GM12878 (cell line): ENCODE results near the gene PDIA4.
"Not testable (repeated sequence)": the region's sequence is repeated elsewhere in the genome, so short reads cannot be mapped to it uniquely, and the experiment has no call there.

Experiments used
- CEBPB ChIP-seq, 2 experiments: fragments of 150-350 bp in 1 of 2; IDR thresholded peaks; 2 replicates each; pipeline ENCODE4 v1.6.1; 2012 to 2014; ENCODE audit warnings: low read depth in 2 of 2, low read length in 2 of 2, borderline replicate concordance in 1 of 2, inconsistent platforms in 1 of 2
- CREM ChIP-seq: IDR thresholded peaks from 2 replicates; pipeline ENCODE4 v1.6.1; 2014; ENCODE audit warnings: antibody characterized with exemption, low read depth
- EGR1 ChIP-seq, 2 experiments: IDR thresholded peaks; 1 replicate in 1 of 2; 2 replicates in 1 of 2; pipeline ENCODE4 v1.6.1; 2011 to 2012; ENCODE audit warnings: low read depth in 2 of 2, low read length in 2 of 2, borderline replicate concordance in 1 of 2, mild to moderate bottlenecking in 1 of 2, moderate library complexity in 1 of 2
- FOXK2 ChIP-seq: fragments of 450-650 bp; IDR thresholded peaks from 2 replicates; pipeline ENCODE4 v1.6.1; 2017; ENCODE audit warnings: mild to moderate bottlenecking, moderate library complexity
- JUNB ChIP-seq: IDR thresholded peaks from 2 replicates; pipeline ENCODE4 v1.6.1; 2016; ENCODE audit warnings: antibody characterized with exemption, mild to moderate bottlenecking
- POLR2A ChIP-seq: IDR thresholded peaks from 2 replicates; pipeline ENCODE4 v1.6.1; 2011; ENCODE audit warnings: low read depth, mild to moderate bottlenecking, low read length
- RAD21 ChIP-seq: IDR thresholded peaks from 2 replicates; pipeline ENCODE4 v1.6.1; 2011; ENCODE audit warnings: mild to moderate bottlenecking, low read depth, low read length, moderate library complexity; ENCODE audit not compliant: insufficient read depth
- RFX5 ChIP-seq: IDR thresholded peaks from 2 replicates; pipeline ENCODE4 v1.6.1; 2011; ENCODE audit warnings: low read depth, low read length, improper control_type of control experiment
- SIN3A ChIP-seq: IDR thresholded peaks from 2 replicates; pipeline ENCODE4 v1.6.1; 2012; ENCODE audit warnings: low read depth, low read length, improper control_type of control experiment
- SMAD1 ChIP-seq: fragments of 450-650 bp; IDR thresholded peaks from 2 replicates; pipeline ENCODE4 v1.6.1; 2018; ENCODE audit warnings: mild to moderate bottlenecking, low read depth; ENCODE audit not compliant: partially characterized antibody
- ZNF687 ChIP-seq: fragments of 450-650 bp; IDR thresholded peaks from 2 replicates; pipeline ENCODE4 v1.6.1; 2017; ENCODE audit warnings: mild to moderate bottlenecking, moderate library complexity

GRCh38 chr7:148979072-148979471, 49.2 kb downstream of the PDIA4 start:
- not testable (repeated sequence) for TF ChIP-seq RAD21; RFX5; CEBPB (IDR thresholded peaks at IDR 0.05; ENCODE audit: borderline replicate concordance in 1 of 2, low read depth in 2 of 2, low read length in 2 of 2); SIN3A; POLR2A; JUNB; FOXK2; EGR1 (IDR thresholded peaks at IDR 0.05; ENCODE audit: borderline replicate concordance in 1 of 2, low read depth in 2 of 2, low read length in 2 of 2); ZNF687; SMAD1; CREM
